H1 (cell line): ENCODE data around the gene ZFHX2. TPM values are rescaled to one million over a fixed set of nuclear protein-coding genes. Genes with fewer than 3 reads are reported as not detected.

Source experiments
- ATF2 ChIP-seq: IDR thresholded peaks from 2 replicates; pipeline ENCODE4 v1.6.1; 2012; ENCODE audit warnings: low read length, inconsistent platforms
- EP300 ChIP-seq, 2 experiments: IDR thresholded peaks; 1 replicate in 1 of 2; 2 replicates in 1 of 2; pipeline ENCODE4 v1.6.1; 2011 to 2012; ENCODE audit warnings: low read depth in 2 of 2, low read length in 2 of 2, mild to moderate bottlenecking in 2 of 2, borderline replicate concordance in 1 of 2, inconsistent platforms in 1 of 2, moderate library complexity in 1 of 2
- JUND ChIP-seq: IDR thresholded peaks from 2 replicates; pipeline ENCODE4 v1.6.1; 2011; ENCODE audit warnings: mild to moderate bottlenecking, improper control_type of control experiment, low read length
- KDM5A ChIP-seq: fragments of 200-600 bp; IDR thresholded peaks from 2 replicates; pipeline ENCODE4 v1.7.1; 2012; ENCODE audit warnings: mild to moderate bottlenecking, low read length, inconsistent platforms, mixed read lengths
- SIX5 ChIP-seq: IDR thresholded peaks from 2 replicates; pipeline ENCODE4 v1.6.1; 2011; ENCODE audit warnings: mild to moderate bottlenecking, low read depth, low read length
- SP1 ChIP-seq: IDR thresholded peaks from 2 replicates; pipeline ENCODE4 v1.6.1; 2011; ENCODE audit warnings: low read depth, low read length
- TAF7 ChIP-seq: optimal IDR thresholded peaks from 2 replicates; pipeline ENCODE3; 2011; ENCODE audit warnings: low read depth, mild to moderate bottlenecking, inconsistent platforms, low read length, moderate library complexity, borderline replicate concordance
- polyA plus RNA-seq, 7 experiments: library from polyadenylated mRNA; depleted of rRNA in 3 of 7; stranded (reverse) in 5 of 7; unstranded in 2 of 7; fragments of >200 nt in 5 of 7; fragments of 200-250 nt in 2 of 7; gene quantifications; 1 replicate in 5 of 7; 2 replicates in 1 of 7; 4 replicates in 1 of 7; pipeline versions ENCODE4 v1.2.1 to v1.2.3, GENCODE V29; 2011 to 2013; ENCODE audit warnings: missing spikeins in 2 of 7, mixed read lengths in 2 of 7
- total RNA-seq: library from RNA; stranded (reverse); fragmentation: NEBNext Ultra II Directional; extraction: Animal tissue kit (Norgen Biotek cat#: 25700); gene quantifications from 2 replicates; pipeline ENCODE4 v1.2.1, GENCODE V29; 2021
- TF ChIP-seq, protein P1 (sequence below): fragments of 300-600 bp; sonication (generic); IDR thresholded peaks from 2 replicates; pipeline ENCODE4 v1.7.1; 2012; ENCODE audit warnings: low read length, moderate library complexity, mild to moderate bottlenecking, inconsistent platforms; ENCODE audit not compliant: insufficient replicate concordance

Gene ZFHX2
- total and polyA plus RNA-seq, 2 of the 8 experiments (the other 6 are each of a cell fraction or from before 2014, with no cell fraction given), result 2.7 to 27.0 TPM

- TF ChIP-seq, protein P1, sequence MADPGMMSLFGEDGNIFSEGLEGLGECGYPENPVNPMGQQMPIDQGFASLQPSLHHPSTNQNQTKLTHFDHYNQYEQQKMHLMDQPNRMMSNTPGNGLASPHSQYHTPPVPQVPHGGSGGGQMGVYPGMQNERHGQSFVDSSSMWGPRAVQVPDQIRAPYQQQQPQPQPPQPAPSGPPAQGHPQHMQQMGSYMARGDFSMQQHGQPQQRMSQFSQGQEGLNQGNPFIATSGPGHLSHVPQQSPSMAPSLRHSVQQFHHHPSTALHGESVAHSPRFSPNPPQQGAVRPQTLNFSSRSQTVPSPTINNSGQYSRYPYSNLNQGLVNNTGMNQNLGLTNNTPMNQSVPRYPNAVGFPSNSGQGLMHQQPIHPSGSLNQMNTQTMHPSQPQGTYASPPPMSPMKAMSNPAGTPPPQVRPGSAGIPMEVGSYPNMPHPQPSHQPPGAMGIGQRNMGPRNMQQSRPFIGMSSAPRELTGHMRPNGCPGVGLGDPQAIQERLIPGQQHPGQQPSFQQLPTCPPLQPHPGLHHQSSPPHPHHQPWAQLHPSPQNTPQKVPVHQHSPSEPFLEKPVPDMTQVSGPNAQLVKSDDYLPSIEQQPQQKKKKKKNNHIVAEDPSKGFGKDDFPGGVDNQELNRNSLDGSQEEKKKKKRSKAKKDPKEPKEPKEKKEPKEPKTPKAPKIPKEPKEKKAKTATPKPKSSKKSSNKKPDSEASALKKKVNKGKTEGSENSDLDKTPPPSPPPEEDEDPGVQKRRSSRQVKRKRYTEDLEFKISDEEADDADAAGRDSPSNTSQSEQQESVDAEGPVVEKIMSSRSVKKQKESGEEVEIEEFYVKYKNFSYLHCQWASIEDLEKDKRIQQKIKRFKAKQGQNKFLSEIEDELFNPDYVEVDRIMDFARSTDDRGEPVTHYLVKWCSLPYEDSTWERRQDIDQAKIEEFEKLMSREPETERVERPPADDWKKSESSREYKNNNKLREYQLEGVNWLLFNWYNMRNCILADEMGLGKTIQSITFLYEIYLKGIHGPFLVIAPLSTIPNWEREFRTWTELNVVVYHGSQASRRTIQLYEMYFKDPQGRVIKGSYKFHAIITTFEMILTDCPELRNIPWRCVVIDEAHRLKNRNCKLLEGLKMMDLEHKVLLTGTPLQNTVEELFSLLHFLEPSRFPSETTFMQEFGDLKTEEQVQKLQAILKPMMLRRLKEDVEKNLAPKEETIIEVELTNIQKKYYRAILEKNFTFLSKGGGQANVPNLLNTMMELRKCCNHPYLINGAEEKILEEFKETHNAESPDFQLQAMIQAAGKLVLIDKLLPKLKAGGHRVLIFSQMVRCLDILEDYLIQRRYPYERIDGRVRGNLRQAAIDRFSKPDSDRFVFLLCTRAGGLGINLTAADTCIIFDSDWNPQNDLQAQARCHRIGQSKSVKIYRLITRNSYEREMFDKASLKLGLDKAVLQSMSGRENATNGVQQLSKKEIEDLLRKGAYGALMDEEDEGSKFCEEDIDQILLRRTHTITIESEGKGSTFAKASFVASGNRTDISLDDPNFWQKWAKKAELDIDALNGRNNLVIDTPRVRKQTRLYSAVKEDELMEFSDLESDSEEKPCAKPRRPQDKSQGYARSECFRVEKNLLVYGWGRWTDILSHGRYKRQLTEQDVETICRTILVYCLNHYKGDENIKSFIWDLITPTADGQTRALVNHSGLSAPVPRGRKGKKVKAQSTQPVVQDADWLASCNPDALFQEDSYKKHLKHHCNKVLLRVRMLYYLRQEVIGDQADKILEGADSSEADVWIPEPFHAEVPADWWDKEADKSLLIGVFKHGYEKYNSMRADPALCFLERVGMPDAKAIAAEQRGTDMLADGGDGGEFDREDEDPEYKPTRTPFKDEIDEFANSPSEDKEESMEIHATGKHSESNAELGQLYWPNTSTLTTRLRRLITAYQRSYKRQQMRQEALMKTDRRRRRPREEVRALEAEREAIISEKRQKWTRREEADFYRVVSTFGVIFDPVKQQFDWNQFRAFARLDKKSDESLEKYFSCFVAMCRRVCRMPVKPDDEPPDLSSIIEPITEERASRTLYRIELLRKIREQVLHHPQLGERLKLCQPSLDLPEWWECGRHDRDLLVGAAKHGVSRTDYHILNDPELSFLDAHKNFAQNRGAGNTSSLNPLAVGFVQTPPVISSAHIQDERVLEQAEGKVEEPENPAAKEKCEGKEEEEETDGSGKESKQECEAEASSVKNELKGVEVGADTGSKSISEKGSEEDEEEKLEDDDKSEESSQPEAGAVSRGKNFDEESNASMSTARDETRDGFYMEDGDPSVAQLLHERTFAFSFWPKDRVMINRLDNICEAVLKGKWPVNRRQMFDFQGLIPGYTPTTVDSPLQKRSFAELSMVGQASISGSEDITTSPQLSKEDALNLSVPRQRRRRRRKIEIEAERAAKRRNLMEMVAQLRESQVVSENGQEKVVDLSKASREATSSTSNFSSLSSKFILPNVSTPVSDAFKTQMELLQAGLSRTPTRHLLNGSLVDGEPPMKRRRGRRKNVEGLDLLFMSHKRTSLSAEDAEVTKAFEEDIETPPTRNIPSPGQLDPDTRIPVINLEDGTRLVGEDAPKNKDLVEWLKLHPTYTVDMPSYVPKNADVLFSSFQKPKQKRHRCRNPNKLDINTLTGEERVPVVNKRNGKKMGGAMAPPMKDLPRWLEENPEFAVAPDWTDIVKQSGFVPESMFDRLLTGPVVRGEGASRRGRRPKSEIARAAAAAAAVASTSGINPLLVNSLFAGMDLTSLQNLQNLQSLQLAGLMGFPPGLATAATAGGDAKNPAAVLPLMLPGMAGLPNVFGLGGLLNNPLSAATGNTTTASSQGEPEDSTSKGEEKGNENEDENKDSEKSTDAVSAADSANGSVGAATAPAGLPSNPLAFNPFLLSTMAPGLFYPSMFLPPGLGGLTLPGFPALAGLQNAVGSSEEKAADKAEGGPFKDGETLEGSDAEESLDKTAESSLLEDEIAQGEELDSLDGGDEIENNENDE, result no peak
- no peak for TF ChIP-seq SIX5
- no peak for TF ChIP-seq JUND
- peak; percentile 67; the same call in 1 of the 2 replicates for TF ChIP-seq SP1
- no peak for TF ChIP-seq KDM5A
- peak; percentile 40 for TF ChIP-seq TAF7
- peak in 1 of 2 experiments; percentile 23; a peak in 1 of 3 replicates for TF ChIP-seq EP300 (IDR thresholded peaks at IDR 0.05; ENCODE audit: borderline replicate concordance in 1 of 2, low read depth in 2 of 2, low read length in 2 of 2)
- TF ChIP-seq ATF2, result peak; percentile 38; the same call in 1 of the 2 replicates
Measured at GRCh38 chr14:23537351-23538049, 14.1 kb downstream of the ZFHX2 start (continued).
